AML-193 (cell line): ENCODE data around the gene HMCES.
"Not testable (repeated sequence)": the region's sequence is repeated elsewhere in the genome, so short reads cannot be mapped to it uniquely, and the experiment has no call there.

Experiments used
- DNase-seq, 2 experiments: peaks; one replicate each; lab custom pipeline; 2025; lab: John Stamatoyannopoulos, UW

HMCES gene

DNA sequence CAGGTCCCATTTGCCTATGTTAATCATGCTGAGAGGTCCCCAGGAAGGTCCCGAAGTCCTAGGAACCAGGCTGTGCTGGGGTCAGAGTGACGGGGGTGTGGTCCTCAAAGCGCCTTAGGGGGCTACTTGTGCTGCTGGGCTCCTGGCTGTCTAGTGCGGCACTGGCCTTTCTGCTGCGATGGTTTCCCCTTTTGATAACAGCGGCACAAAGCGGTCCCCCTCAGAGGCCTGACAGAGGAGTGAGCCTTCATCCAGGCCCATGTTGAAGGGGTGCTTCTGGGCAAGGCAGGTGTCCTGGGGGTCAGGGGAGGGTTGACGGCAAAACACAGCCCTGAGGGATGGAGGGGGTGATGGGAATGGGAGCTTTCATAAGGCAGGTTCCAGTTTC lies 68.8 kb downstream of the HMCES start:
- DNase-seq, result no peak

DNA sequence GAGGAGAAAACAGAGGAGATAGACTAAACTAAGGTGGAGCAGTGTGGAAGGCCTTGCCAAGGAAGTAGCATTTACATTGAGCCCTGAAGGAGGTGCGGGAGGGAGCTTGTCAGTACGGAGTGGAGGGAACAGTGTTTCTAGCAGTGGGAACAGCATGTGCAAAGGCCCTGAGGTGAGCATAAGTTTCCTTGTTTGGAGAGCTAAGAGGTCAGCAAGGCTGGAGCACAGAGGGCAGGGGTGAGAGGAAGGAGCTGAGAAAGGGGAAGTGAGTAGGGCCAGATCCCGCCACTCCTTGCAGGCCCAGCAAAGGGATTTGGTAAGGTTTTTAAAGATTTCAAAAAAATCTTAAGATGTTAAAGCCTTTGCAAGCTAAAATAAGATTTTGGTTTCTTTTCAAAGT lies 70.1 kb downstream of the HMCES start:
- peak; percentile 42 to 49 for DNase-seq

DNA sequence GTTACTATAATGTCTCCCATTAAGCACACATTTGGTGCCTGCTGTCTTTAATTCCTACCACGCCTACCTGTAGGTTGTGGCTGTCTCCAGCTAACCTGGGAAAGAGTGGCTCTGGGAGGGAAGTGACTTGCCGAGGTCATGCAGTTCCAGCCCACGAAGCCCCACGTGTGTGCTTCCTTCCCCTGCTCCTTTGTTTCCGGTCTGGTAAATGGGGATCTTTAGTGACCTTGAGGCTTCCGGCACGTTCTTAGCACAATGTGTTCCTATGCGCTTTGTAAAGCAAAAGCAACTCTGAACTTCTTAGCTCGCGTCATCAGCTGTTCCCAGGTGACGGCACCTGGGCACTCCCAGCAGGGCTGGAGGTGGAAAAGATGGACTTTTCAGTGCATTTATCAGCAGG lies 70.5 kb downstream of the HMCES start:
- DNase-seq, result not testable (repeated sequence)

DNA sequence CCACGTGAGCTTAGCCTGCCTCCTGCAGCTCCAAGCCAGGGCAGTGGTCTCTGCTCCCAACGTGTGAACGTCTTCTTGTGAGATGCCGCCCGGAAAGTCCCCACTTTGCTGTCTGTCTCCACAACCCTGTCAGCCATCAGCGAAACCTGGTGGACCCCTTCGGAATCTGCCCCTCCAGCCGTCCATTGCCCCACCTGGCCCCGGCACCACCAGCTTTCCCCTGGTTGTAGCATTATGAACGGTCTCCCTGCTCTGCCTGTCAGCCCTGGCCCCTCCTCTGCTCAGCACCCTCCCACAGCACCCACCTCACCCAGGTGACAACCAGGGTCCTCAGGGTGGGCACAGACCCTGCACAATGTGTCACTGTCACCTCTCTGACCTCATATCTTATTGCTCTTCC lies 71.1 kb downstream of the HMCES start:
- no peak for DNase-seq

DNA sequence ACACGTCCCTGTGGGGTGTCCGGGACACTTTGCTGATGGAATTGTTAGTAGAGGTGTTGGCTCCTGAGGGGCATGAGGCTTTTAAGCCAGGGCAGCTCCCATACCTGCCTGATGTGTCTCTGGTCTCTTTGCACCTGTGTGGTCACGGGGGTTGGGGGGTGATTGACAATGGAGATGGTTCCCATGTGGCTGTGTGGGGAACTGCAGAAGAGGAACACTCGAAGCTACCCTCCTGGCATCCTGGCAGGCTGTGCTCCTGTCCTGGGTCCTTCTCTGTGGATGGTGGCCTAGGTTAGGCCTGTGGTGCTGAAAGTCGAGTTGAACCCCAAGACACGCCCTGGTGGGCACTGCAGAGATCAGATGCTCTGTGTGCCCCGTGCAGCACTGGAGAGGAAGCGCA lies 73.4 kb downstream of the HMCES start:
- DNase-seq, result no peak

DNA sequence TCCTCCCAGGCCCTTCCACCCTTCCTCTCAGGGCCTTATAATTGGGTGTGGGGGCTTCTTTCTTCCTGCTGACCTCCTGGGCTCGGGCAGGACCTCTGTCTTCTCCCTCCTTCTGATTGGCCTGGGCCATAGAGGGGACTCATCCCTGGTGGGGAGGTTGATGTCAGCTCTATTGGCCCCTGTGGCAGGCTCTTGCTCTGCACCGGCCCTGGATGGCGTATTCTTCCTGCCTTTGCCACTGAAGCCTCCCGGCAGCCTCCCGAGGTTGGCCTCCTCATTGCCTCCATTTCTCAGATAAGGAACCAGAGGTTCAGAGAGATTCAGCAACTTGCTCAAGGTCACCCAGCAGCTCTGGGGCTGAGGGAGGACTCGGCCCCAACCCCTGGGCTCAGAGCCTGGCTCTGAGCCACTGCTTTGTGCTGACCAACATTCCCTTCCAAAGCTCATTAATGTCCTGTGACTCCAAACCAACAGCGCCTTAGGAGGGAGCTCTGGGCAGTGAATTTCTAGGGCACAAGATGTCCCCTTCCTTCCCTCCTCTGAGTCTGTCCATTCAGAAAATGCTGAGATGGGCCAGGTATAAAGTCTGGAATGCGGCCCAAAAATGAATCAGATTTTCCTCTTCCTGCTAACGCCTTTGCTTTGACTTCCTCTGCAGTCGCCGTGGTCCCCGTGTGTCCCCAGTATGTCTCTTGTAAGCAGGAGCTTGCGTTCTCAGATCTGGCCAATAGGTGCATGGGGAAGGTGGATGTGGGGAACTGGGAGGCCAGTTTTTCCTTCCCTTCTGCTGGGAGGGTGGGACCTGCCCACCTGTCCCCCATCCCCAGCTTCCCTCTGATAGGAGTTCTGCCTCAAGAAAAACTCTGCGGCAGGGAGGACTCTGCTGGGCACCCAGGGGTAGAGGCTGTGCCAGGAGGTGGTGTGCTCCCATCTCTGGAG lies 74.2 kb downstream of the HMCES start:
- DNase-seq, result no peak

DNA sequence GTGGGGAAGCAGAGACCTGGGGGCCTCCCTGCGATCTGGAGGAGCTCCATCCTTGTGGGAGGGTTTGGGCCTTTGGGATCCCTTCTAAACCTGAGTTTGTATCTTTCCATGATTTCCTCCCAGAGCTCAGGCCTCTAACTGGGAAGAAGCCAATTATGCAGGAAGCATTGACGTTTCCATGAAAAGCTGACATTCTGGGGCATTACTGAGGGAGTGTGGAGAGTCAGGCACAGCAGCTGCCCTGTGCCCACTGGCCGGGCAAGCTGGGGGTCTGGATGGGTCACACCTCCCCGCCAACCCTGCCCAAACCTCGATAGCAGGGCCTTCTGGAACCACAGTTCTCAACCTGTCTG lies 74.9 kb downstream of the HMCES start:
- no peak for DNase-seq
